NCI-H2196 (cell line): Measurements from ENCODE around the gene BRD3.
A peak's percentile ranks its signal among the peaks of the same experiment; 100 is the strongest.

ENCODE experiments used
- DNase-seq: peaks from one replicate; lab custom pipeline; 2025; ENCODE audit not compliant: unreplicated experiment; lab: John Stamatoyannopoulos, UW

Gene BRD3

GRCh38 chr9:134054891-134055811, 12.7 kb downstream of the BRD3 start:
- DNase-seq = no peak

- DNase-seq = no peak
Measured at GRCh38 chr9:134053941-134054761, 13.7 kb downstream of the BRD3 start.

GRCh38 chr9:134053401-134053871, 14.4 kb downstream of the BRD3 start:
- DNase-seq = no peak

- DNase-seq = no peak
Measured at GRCh38 chr9:134052941-134053340, 14.9 kb downstream of the BRD3 start.

- DNase-seq = no peak
Measured at GRCh38 chr9:134052491-134052890, 15.3 kb downstream of the BRD3 start.

GRCh38 chr9:134051319-134051718, 16.5 kb downstream of the BRD3 start:
- no peak for DNase-seq

GRCh38 chr9:134050726-134051125, 17.1 kb downstream of the BRD3 start:
- DNase-seq = no peak

GRCh38 chr9:134049772-134050588, 17.8 kb downstream of the BRD3 start:
- DNase-seq = no peak

GRCh38 chr9:134049236-134049635, 18.6 kb downstream of the BRD3 start:
- DNase-seq = peak; percentile 68

- no peak for DNase-seq
Measured at GRCh38 chr9:134048582-134048968, 19.3 kb downstream of the BRD3 start.

GRCh38 chr9:134047868-134048581, 19.8 kb downstream of the BRD3 start:
- DNase-seq = no peak

- DNase-seq = no peak
Measured at GRCh38 chr9:134046894-134047681, 20.7 kb downstream of the BRD3 start.

- no peak for DNase-seq
Measured at GRCh38 chr9:134045841-134046544, 21.8 kb downstream of the BRD3 start.

- DNase-seq = no peak
Measured at GRCh38 chr9:134044944-134045343, 22.9 kb downstream of the BRD3 start.

- no peak for DNase-seq
Measured at GRCh38 chr9:134043531-134043988, 24.3 kb downstream of the BRD3 start.

- no peak for DNase-seq
Measured at GRCh38 chr9:134041649-134041962, 26.2 kb downstream of the BRD3 start.

- no peak for DNase-seq
Measured at GRCh38 chr9:134040781-134041648, 26.8 kb downstream of the BRD3 start.

GRCh38 chr9:134040176-134040565, 27.7 kb downstream of the BRD3 start:
- DNase-seq = no peak
